A673 (cell line): ENCODE measurements around the gene SH2D3C.

Experiments used
- EZH2 ChIP-seq: fragments of 200-600 bp; sonication (generic); IDR thresholded peaks from 2 replicates; pipeline ENCODE4 v1.6.1; 2017; ENCODE audit warnings: borderline replicate concordance, low read depth, mild to moderate bottlenecking, mixed read lengths, antibody characterized with exemption, low read length; ENCODE audit not compliant: poor library complexity, severe bottlenecking
- TF ChIP-seq, protein P1 (sequence below): fragments of 300-800, 200-600 bp; sonication (generic); conservative IDR thresholded peaks from 2 replicates; pipeline ENCODE4 v1.5.1; 2017; ENCODE audit warnings: low read depth, mild to moderate bottlenecking, antibody characterized with exemption, low read length, moderate library complexity, mixed read lengths

DNA sequence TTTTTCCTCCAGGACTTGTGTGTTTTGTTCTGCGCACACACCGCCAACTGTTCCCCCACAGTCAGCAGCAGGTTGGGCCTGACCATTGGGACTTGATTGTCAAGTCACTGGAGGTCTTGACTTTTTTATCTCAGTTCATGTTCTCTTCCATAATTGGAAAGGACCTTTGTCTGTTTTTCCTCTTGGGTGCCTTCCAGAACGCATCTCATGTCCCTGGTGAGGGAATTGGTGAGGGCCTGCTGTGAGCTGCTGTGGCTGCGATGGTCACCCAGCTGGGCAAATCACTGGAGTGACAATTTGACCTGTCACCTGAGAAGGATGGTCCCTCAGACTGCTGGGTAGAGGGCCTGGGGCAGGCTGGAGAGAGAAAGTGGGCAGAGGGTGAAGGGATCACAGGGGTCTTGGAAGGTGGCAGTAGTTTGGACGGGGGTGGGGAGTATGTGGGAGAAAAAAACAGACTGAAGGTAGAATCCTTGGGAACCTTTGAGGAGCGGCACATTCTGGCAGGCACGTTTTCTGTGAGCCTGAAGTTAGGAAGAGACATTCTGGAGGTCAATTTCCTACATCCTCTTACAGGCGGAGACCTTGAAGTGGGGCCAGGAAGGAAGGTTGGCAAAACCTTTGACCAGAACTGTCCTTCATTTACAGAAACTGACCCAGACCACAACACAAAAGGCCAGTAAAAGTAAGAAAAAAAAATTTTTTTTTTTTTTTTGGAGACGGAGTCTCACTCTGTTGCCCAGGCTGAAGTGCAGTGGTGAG lies 11.8 kb upstream of the SH2D3C start:
- TF ChIP-seq, protein P1, sequence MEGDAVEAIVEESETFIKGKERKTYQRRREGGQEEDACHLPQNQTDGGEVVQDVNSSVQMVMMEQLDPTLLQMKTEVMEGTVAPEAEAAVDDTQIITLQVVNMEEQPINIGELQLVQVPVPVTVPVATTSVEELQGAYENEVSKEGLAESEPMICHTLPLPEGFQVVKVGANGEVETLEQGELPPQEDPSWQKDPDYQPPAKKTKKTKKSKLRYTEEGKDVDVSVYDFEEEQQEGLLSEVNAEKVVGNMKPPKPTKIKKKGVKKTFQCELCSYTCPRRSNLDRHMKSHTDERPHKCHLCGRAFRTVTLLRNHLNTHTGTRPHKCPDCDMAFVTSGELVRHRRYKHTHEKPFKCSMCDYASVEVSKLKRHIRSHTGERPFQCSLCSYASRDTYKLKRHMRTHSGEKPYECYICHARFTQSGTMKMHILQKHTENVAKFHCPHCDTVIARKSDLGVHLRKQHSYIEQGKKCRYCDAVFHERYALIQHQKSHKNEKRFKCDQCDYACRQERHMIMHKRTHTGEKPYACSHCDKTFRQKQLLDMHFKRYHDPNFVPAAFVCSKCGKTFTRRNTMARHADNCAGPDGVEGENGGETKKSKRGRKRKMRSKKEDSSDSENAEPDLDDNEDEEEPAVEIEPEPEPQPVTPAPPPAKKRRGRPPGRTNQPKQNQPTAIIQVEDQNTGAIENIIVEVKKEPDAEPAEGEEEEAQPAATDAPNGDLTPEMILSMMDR = no peak
- no peak for TF ChIP-seq EZH2
